Measurements from ENCODE around the gene SRBD1. TPM values are rescaled to one million over a fixed set of nuclear protein-coding genes. Genes with fewer than 3 reads are reported as not detected.

Gene SRBD1
- total RNA-seq, 1 experiment from 2014 or later = 22.8 TPM

GRCh38 chr2:45559436-45559835, 51.6 kb downstream of the SRBD1 start (continued):
- no peak for TF ChIP-seq ZSCAN18 (CRISPR knock-in tag; IDR thresholded peaks at IDR 0.05)
- no peak for TF ChIP-seq MXD4 (CRISPR knock-in tag; IDR thresholded peaks at IDR 0.05; ENCODE audit: borderline replicate concordance)
- TF ChIP-seq CTCF (IDR thresholded peaks at IDR 0.05) = no peak
- no peak for TF ChIP-seq FOXJ3 (CRISPR knock-in tag; IDR thresholded peaks at IDR 0.05; ENCODE audit: borderline replicate concordance)

GRCh38 chr2:45554742-45555140, 56.3 kb downstream of the SRBD1 start:
- Mint-ChIP-seq H3K36me3 (peaks cover 2% of the 10 kb centered on the region), H3K9me3 (no peaks in the 10 kb centered on the region), H3K4me1 (peaks cover 24% of the 10 kb centered on the region), H3K4me3 (no peak overlapping the region), H3K27me3 (ENCODE audit: low read depth) (no peaks in the 10 kb centered on the region), H3K27ac (peak overlapping the region; percentile 62)
- ATAC-seq = no peak
- ChIA-PET POLR2A (no interaction called here), CTCF (interaction anchor here (0.7 to 2.1 kb wide), 6 partner anchors 24 to 609 kb away, joined by 3 to 10 read pairs (median 4); no protein-coding TSS in a partner anchor)
- TF ChIP-seq TEAD1 (CRISPR knock-in tag; IDR thresholded peaks at IDR 0.05) (no peak), PRDM15 (CRISPR knock-in tag; IDR thresholded peaks at IDR 0.05) (no peak), ZNF423 (CRISPR knock-in tag; IDR thresholded peaks at IDR 0.05) (no peak), ZBTB21 (CRISPR knock-in tag; IDR thresholded peaks at IDR 0.05; ENCODE audit: borderline replicate concordance) (no peak), ZNF138 (CRISPR knock-in tag; conservative IDR thresholded peaks at IDR 0.05) (no peak), ZNF671 (CRISPR knock-in tag; IDR thresholded peaks at IDR 0.05) (no peak), ZMAT4 (CRISPR knock-in tag; IDR thresholded peaks at IDR 0.05) (no peak), ARID4B (CRISPR knock-in tag; IDR thresholded peaks at IDR 0.05; ENCODE audit: borderline replicate concordance) (no peak), KAT7 (CRISPR knock-in tag; IDR thresholded peaks at IDR 0.05; ENCODE audit: borderline replicate concordance) (no peak), PREB (CRISPR knock-in tag; IDR thresholded peaks at IDR 0.05; ENCODE audit: borderline replicate concordance) (no peak)
- no peak for DNase-seq (ENCODE audit: low spot score)

All from WTC11 (cell line).